ENCODE measurements around the gene PRAF2. TPM values are rescaled to one million over a fixed set of nuclear protein-coding genes. Genes with fewer than 3 reads are reported as not detected.

Gene PRAF2
- polyA plus RNA-seq, 2 of the 4 experiments (the other 2 are of a cell fraction) = 13.6 to 35.4 TPM

Small RNAs within 50 kb of the gene (small RNA-seq; reads per million reads assigned to genes)
- 0 reads per million in 6 experiments for gene RNU4-52P

Other genes with a start within 250 kb of the PRAF2 start
- 0.07 TPM in 1 of 2 replicates, not detected in the other for gene ERAS, start 247.5 kb downstream of the PRAF2 start, polyA plus RNA-seq (2011; rRNA removed)
- gene ERAS, start 247.5 kb downstream of the PRAF2 start, polyA plus RNA-seq (2017; fragmentation: RNase III; extraction: RNeasy Plus Mini Kit Qiagen cat#74134 plus additional on column Dnase treatment) = 0.06 to 0.07 TPM in 2 of 3 replicates, not detected in the other
- 1.7 and 3.0 TPM in 2 replicates for gene PCSK1N, start 238.4 kb downstream of the PRAF2 start, polyA plus RNA-seq (2011; rRNA removed)
- 15.9 to 22.9 TPM (median 21.2 TPM) in 3 replicates for gene PCSK1N, start 238.4 kb downstream of the PRAF2 start, polyA plus RNA-seq (2017; fragmentation: RNase III; extraction: RNeasy Plus Mini Kit Qiagen cat#74134 plus additional on column Dnase treatment)
- gene TIMM17B, start 176.2 kb downstream of the PRAF2 start, polyA plus RNA-seq (2011; rRNA removed) = 68.9 and 71.8 TPM in 2 replicates
- gene TIMM17B, start 176.2 kb downstream of the PRAF2 start, polyA plus RNA-seq (2017; fragmentation: RNase III; extraction: RNeasy Plus Mini Kit Qiagen cat#74134 plus additional on column Dnase treatment) = 71.9 to 76.9 TPM (median 73.3 TPM) in 3 replicates
- gene PQBP1, start 176.1 kb downstream of the PRAF2 start, polyA plus RNA-seq (2011; rRNA removed) = 119 and 125 TPM in 2 replicates
- 140 to 158 TPM (median 147 TPM) in 3 replicates for gene PQBP1, start 176.1 kb downstream of the PRAF2 start, polyA plus RNA-seq (2017; fragmentation: RNase III; extraction: RNeasy Plus Mini Kit Qiagen cat#74134 plus additional on column Dnase treatment)
- 39.4 and 64.2 TPM in 2 replicates for gene SLC35A2, start 162.4 kb downstream of the PRAF2 start, polyA plus RNA-seq (2011; rRNA removed)
- gene SLC35A2, start 162.4 kb downstream of the PRAF2 start, polyA plus RNA-seq (2017; fragmentation: RNase III; extraction: RNeasy Plus Mini Kit Qiagen cat#74134 plus additional on column Dnase treatment) = 42.3 to 50.2 TPM (median 49.0 TPM) in 3 replicates
- gene PIM2, start 155.0 kb downstream of the PRAF2 start, polyA plus RNA-seq (2011; rRNA removed) = 8.2 and 8.5 TPM in 2 replicates
- gene PIM2, start 155.0 kb downstream of the PRAF2 start, polyA plus RNA-seq (2017; fragmentation: RNase III; extraction: RNeasy Plus Mini Kit Qiagen cat#74134 plus additional on column Dnase treatment) = 7.9 to 8.8 TPM (median 7.9 TPM) in 3 replicates
- gene OTUD5, start 116.4 kb downstream of the PRAF2 start, polyA plus RNA-seq (2011; rRNA removed) = 57.7 and 65.6 TPM in 2 replicates
- gene OTUD5, start 116.4 kb downstream of the PRAF2 start, polyA plus RNA-seq (2017; fragmentation: RNase III; extraction: RNeasy Plus Mini Kit Qiagen cat#74134 plus additional on column Dnase treatment) = 42.5 to 48.2 TPM (median 45.9 TPM) in 3 replicates
- 0.59 and 1.1 TPM in 2 replicates for gene KCND1, start 102.2 kb downstream of the PRAF2 start, polyA plus RNA-seq (2011; rRNA removed)
- 0.69 to 0.79 TPM (median 0.77 TPM) in 3 replicates for gene KCND1, start 102.2 kb downstream of the PRAF2 start, polyA plus RNA-seq (2017; fragmentation: RNase III; extraction: RNeasy Plus Mini Kit Qiagen cat#74134 plus additional on column Dnase treatment)
- gene GRIPAP1, start 71.7 kb downstream of the PRAF2 start, polyA plus RNA-seq (2011; rRNA removed) = 33.7 and 35.1 TPM in 2 replicates
- 27.7 to 36.2 TPM (median 34.3 TPM) in 3 replicates for gene GRIPAP1, start 71.7 kb downstream of the PRAF2 start, polyA plus RNA-seq (2017; fragmentation: RNase III; extraction: RNeasy Plus Mini Kit Qiagen cat#74134 plus additional on column Dnase treatment)
- 16.1 and 27.3 TPM in 2 replicates for gene TFE3, start 30.6 kb downstream of the PRAF2 start, polyA plus RNA-seq (2011; rRNA removed)
- 53.8 to 57.3 TPM (median 56.3 TPM) in 3 replicates for gene TFE3, start 30.6 kb downstream of the PRAF2 start, polyA plus RNA-seq (2017; fragmentation: RNase III; extraction: RNeasy Plus Mini Kit Qiagen cat#74134 plus additional on column Dnase treatment)
- 1.6 and 2.0 TPM in 2 replicates for gene CCDC120, start 15.0 kb downstream of the PRAF2 start, polyA plus RNA-seq (2011; rRNA removed)
- gene CCDC120, start 15.0 kb downstream of the PRAF2 start, polyA plus RNA-seq (2017; fragmentation: RNase III; extraction: RNeasy Plus Mini Kit Qiagen cat#74134 plus additional on column Dnase treatment) = 3.2 to 4.1 TPM (median 4.0 TPM) in 3 replicates
- gene WDR45, start 5.9 kb upstream of the PRAF2 start, polyA plus RNA-seq (2011; rRNA removed) = 55.5 and 80.1 TPM in 2 replicates
- 33.8 to 41.5 TPM (median 37.7 TPM) in 3 replicates for gene WDR45, start 5.9 kb upstream of the PRAF2 start, polyA plus RNA-seq (2017; fragmentation: RNase III; extraction: RNeasy Plus Mini Kit Qiagen cat#74134 plus additional on column Dnase treatment)
- gene GPKOW, start 49.7 kb upstream of the PRAF2 start, polyA plus RNA-seq (2011; rRNA removed) = 34.4 and 40.7 TPM in 2 replicates
- 22.0 to 24.9 TPM (median 24.1 TPM) in 3 replicates for gene GPKOW, start 49.7 kb upstream of the PRAF2 start, polyA plus RNA-seq (2017; fragmentation: RNase III; extraction: RNeasy Plus Mini Kit Qiagen cat#74134 plus additional on column Dnase treatment)
- 1.1 and 1.2 TPM in 2 replicates for gene MAGIX, start 88.8 kb upstream of the PRAF2 start, polyA plus RNA-seq (2011; rRNA removed)
- gene MAGIX, start 88.8 kb upstream of the PRAF2 start, polyA plus RNA-seq (2017; fragmentation: RNase III; extraction: RNeasy Plus Mini Kit Qiagen cat#74134 plus additional on column Dnase treatment) = 2.2 to 3.0 TPM (median 2.5 TPM) in 3 replicates
- gene PLP2, start 97.9 kb upstream of the PRAF2 start, polyA plus RNA-seq (2011; rRNA removed) = 209 and 277 TPM in 2 replicates
- 162 to 168 TPM (median 164 TPM) in 3 replicates for gene PLP2, start 97.9 kb upstream of the PRAF2 start, polyA plus RNA-seq (2017; fragmentation: RNase III; extraction: RNeasy Plus Mini Kit Qiagen cat#74134 plus additional on column Dnase treatment)
- gene PRICKLE3, start 112.4 kb upstream of the PRAF2 start, polyA plus RNA-seq (2011; rRNA removed) = 7.9 and 9.3 TPM in 2 replicates
- 12.9 to 14.1 TPM (median 14.0 TPM) in 3 replicates for gene PRICKLE3, start 112.4 kb upstream of the PRAF2 start, polyA plus RNA-seq (2017; fragmentation: RNase III; extraction: RNeasy Plus Mini Kit Qiagen cat#74134 plus additional on column Dnase treatment)
- 1.3 and 1.7 TPM in 2 replicates for gene SYP, start 126.2 kb upstream of the PRAF2 start, polyA plus RNA-seq (2011; rRNA removed)
- gene SYP, start 126.2 kb upstream of the PRAF2 start, polyA plus RNA-seq (2017; fragmentation: RNase III; extraction: RNeasy Plus Mini Kit Qiagen cat#74134 plus additional on column Dnase treatment) = 3.3 to 4.0 TPM (median 3.8 TPM) in 3 replicates
- not detected in 2 replicates for gene CACNA1F, start 159.3 kb upstream of the PRAF2 start, polyA plus RNA-seq (2011; rRNA removed)
- not detected in 3 replicates for gene CACNA1F, start 159.3 kb upstream of the PRAF2 start, polyA plus RNA-seq (2017; fragmentation: RNase III; extraction: RNeasy Plus Mini Kit Qiagen cat#74134 plus additional on column Dnase treatment)
- 8.8 and 11.4 TPM in 2 replicates for gene CCDC22, start 161.5 kb upstream of the PRAF2 start, polyA plus RNA-seq (2011; rRNA removed)
- gene CCDC22, start 161.5 kb upstream of the PRAF2 start, polyA plus RNA-seq (2017; fragmentation: RNase III; extraction: RNeasy Plus Mini Kit Qiagen cat#74134 plus additional on column Dnase treatment) = 10.8 to 11.8 TPM (median 10.9 TPM) in 3 replicates
- gene FOXP3, start 190.7 kb upstream of the PRAF2 start, polyA plus RNA-seq (2011; rRNA removed) = 0.13 and 0.21 TPM in 2 replicates
- 0.04 to 0.13 TPM (median 0.13 TPM) in 3 replicates for gene FOXP3, start 190.7 kb upstream of the PRAF2 start, polyA plus RNA-seq (2017; fragmentation: RNase III; extraction: RNeasy Plus Mini Kit Qiagen cat#74134 plus additional on column Dnase treatment)
- gene PPP1R3F, start 195.8 kb upstream of the PRAF2 start, polyA plus RNA-seq (2011; rRNA removed) = 2.7 and 3.0 TPM in 2 replicates
- gene PPP1R3F, start 195.8 kb upstream of the PRAF2 start, polyA plus RNA-seq (2017; fragmentation: RNase III; extraction: RNeasy Plus Mini Kit Qiagen cat#74134 plus additional on column Dnase treatment) = 3.5 to 6.1 TPM (median 5.2 TPM) in 3 replicates
- gene GAGE10, start 229.6 kb upstream of the PRAF2 start, polyA plus RNA-seq (2011; rRNA removed) = not detected in 2 replicates
- gene GAGE10, start 229.6 kb upstream of the PRAF2 start, polyA plus RNA-seq (2017; fragmentation: RNase III; extraction: RNeasy Plus Mini Kit Qiagen cat#74134 plus additional on column Dnase treatment) = not detected in 3 replicates
- gene GAGE12J, start 248.0 kb upstream of the PRAF2 start, polyA plus RNA-seq (2011; rRNA removed) = not detected in 2 replicates
- not detected in 3 replicates for gene GAGE12J, start 248.0 kb upstream of the PRAF2 start, polyA plus RNA-seq (2017; fragmentation: RNase III; extraction: RNeasy Plus Mini Kit Qiagen cat#74134 plus additional on column Dnase treatment)

Measured in A549 (cell line).